Coronary artery (tissue), 2 donors: ENCODE results near the gene CEP250.
A peak's percentile ranks its signal among the peaks of the same experiment; 100 is the strongest.
"Not testable (repeated sequence)": the region's sequence is repeated elsewhere in the genome, so short reads cannot be mapped to it uniquely, and the experiment has no call there.

Experiments used
- DNase-seq: peaks from one replicate; pipeline ENCODE4 v3.0.0-alpha.2; 2017; ENCODE audit warnings: low spot score
- H3K27ac ChIP-seq, 2 donors: fragments of 200-600 bp; sonication (generic); one replicate each; pipeline ENCODE4 v1.5.1; 2016 to 2019
- H3K4me3 ChIP-seq: fragments of 200-600 bp; sonication (generic); 2 replicates; pipeline ENCODE4 v1.5.1; 2016; ENCODE audit warnings: mild to moderate bottlenecking, moderate library complexity
- CTCF ChIP-seq: fragments of 200-600 bp; sonication (generic); IDR thresholded peaks from one replicate; pipeline ENCODE4 v1.5.1; 2019; ENCODE audit warnings: antibody characterized with exemption

The CEP250 gene

GRCh38 chr20:35511814-35512420 is 56.5 kb downstream of the CEP250 start:
- TF ChIP-seq CTCF: peak; percentile 22
- no peak for DNase-seq

GRCh38 chr20:35514371-35514932 is 59.1 kb downstream of the CEP250 start:
- Histone ChIP-seq H3K27ac (no peak overlapping the region), H3K4me3 (no peak overlapping the region)
- TF ChIP-seq CTCF: no peak
- no peak for DNase-seq

More at GRCh38 chr20:35511814-35512420, 56.5 kb downstream of the CEP250 start:
- Histone ChIP-seq H3K4me3 (no peak overlapping the region), H3K27ac (no peak overlapping the region)

- H3K27ac ChIP-seq: no peak overlapping the region
- no peak for TF ChIP-seq CTCF
- no peak overlapping the region for H3K4me3 ChIP-seq
- no peak for DNase-seq
Observed at GRCh38 chr20:35515341-35515740, 59.9 kb downstream of the CEP250 start.

- TF ChIP-seq CTCF: no peak
Observed at GRCh38 chr20:35515949-35516645, 60.7 kb downstream of the CEP250 start.

GRCh38 chr20:35517125-35517524 is 61.7 kb downstream of the CEP250 start:
- TF ChIP-seq CTCF: no peak
- no peak for DNase-seq

More at GRCh38 chr20:35515949-35516645, 60.7 kb downstream of the CEP250 start:
- no peak for DNase-seq
- Histone ChIP-seq H3K27ac (no peak overlapping the region), H3K4me3 (no peak overlapping the region)

GRCh38 chr20:35517767-35518166 is 62.4 kb downstream of the CEP250 start:
- not testable (repeated sequence) for H3K4me3 ChIP-seq, DNase-seq, H3K27ac ChIP-seq

More at GRCh38 chr20:35517125-35517524, 61.7 kb downstream of the CEP250 start:
- Histone ChIP-seq H3K4me3 (no peak overlapping the region), H3K27ac (no peak overlapping the region)

- DNase-seq: no peak
- no peak for TF ChIP-seq CTCF
- Histone ChIP-seq H3K4me3 (no peak overlapping the region), H3K27ac (no peak overlapping the region)
Observed at GRCh38 chr20:35518955-35519354, 63.6 kb downstream of the CEP250 start.
